HG03469 (cell line): ENCODE data around the gene DNAJB9.
"Not testable (repeated sequence)": the region's sequence is repeated elsewhere in the genome, so short reads cannot be mapped to it uniquely, and the experiment has no call there.

Source experiments
- ATAC-seq: cut with Tn5 transposase; IDR thresholded peaks from one replicate; pipeline ENCODE4 v1.9.1; 2021; ENCODE audit warnings: mild to moderate bottlenecking, moderate library complexity, moderate number of reproducible peaks; ENCODE audit not compliant: unreplicated experiment

The DNAJB9 gene

DNA sequence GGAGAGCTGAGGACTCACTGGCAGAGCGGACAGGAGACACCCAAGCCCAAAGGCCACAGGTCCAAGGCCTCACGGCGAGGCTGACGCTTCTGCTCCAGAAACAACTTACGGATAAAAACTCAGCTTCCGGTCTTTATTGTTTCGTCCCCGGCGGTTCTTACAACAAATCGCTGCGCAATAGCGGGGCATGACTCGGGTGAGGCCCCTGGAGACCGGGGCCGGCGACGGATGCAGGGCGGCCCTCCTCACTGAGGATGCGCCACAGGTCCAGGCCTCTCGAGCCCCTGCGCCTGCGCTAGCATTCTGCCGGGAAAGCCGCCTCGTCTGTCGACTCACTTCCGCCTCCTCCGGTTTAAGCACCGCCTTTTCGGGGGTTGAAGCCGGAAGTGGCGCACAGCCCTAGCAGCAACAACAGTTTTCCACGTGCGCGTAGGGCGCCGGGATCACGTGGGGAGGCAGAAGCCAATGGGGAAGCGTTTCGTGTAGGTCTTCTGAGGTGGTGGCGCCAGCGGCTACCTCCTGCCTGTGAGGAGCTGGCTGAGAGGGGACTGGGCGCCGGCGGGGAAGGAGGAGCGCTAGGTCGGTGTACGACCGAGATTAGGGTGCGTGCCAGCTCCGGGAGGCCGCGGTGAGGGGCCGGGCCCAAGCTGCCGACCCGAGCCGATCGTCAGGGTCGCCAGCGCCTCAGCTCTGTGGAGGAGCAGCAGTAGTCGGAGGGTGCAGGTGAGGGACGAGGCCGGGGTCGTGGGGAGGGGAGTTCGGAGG lies at the start of gene DNAJB9, which contains the start of gene THAP5:
TSS of gene DNAJB9 (plus strand) at position 494 of the 765 bp plus-strand sequence. CDS start 1,853 bp downstream, outside the sequence.
TSS of gene THAP5 (minus strand) at position 326 of the 765 bp plus-strand sequence. CDS start at position 189, 137 bp downstream.
- peak; percentile 93 for ATAC-seq

GRCh38 chr7:108522780-108523179 lies 46.9 kb upstream of the DNAJB9 start:
- ATAC-seq: no peak

- ATAC-seq: peak; percentile 28
Measured at GRCh38 chr7:108525327-108525984, 44.2 kb upstream of the DNAJB9 start.

DNA sequence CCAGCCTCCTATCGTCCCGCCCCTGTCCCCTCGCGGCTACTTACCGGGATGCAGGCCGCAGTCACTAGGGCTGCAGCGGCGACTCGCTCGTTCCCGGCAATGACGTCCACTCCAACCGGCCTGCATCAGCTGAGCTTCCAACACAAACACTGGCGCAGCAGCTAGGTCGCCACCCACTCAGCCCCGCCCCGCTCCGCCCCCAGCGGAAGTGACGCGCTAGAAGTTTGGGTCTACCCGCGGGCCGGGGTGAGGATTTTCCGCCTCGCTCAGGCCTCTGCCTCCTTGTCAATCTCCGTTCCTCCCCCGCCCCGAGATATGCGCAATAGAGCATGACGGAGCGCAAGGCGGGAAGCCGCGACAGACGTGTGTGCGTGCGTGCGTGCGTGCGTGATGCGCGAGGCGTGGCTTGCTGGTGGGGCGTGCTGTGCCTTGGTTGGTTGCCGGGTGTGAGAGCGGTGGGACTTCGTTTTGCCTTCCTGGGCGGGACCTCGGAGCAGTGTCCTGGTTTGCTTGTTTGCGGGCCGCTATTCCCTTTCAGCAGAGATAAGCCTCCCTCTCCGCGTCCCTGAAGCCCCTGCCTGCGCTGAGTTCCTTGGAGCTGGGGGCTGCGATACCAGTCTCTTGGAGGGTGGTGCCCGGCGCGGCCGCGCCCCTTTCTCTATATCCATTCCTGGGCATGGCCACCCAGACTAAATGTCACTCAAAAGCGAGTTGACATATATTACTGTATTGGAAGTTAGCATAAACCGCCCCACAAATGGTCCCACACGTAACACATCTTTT lies 43.5 kb upstream of the DNAJB9 start, which contains the start of gene PNPLA8:
TSS of gene PNPLA8 (minus strand) at position 151 of the 783 bp plus-strand sequence. CDS start 10,644 bp downstream, outside the sequence.
- peak; percentile 84 for ATAC-seq

DNA sequence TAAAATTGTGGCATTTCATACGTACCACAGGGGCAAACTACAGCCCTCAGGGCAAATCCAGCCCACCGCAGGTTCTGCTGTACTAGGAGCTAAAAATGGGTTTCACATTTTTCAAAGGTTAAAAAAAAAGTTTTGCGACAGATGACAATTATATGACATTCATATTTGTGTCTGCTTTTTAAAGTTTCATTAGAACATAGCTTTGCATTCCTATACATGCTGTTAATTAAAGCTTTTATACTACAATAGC lies 43.0 kb upstream of the DNAJB9 start:
- ATAC-seq: no peak

DNA sequence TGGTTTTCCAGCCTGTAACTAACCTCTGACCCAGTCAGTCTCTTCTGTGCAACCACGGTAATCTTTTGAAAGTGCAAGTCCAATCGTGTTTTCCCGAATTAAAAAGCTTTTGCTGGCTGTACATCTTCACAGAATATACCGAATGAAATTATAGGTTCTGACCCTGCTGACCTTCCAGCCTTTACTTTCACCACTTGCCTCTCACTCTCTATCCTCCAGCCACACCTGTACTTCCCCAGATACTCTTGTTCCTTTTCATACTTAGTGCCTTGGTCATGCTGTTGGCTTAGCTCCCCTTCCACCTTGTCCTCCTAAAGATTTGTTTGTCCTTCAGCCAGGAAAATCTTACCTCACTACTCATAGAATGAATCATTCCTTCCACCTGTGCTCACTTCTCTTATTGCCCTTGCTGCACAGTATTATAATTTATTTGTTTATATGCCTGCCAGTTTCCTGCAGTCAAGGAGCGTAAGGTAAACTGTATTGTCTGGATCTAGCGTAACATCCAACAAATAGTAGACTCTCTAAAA lies 41.4 kb upstream of the DNAJB9 start:
- no peak for ATAC-seq

- no peak for ATAC-seq
Measured at GRCh38 chr7:108529341-108529740, 40.3 kb upstream of the DNAJB9 start.

DNA sequence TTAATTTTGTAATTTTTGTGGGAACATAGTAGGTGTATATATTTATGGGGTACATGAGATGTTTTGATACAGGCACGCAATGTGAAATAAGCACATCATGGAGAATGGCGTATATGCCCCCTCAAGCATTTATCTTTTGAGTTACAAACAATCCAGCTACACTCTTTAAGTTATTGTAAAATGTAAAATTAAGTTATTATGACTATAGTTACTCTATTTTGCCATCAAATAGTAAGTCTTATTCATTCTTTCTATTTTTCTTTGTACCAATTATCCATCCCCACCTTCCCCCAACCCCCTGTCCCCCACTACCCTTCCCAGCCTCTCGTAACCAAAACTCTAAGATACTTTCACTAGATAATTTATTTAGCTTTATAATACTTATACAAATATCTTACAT lies 36.0 kb upstream of the DNAJB9 start:
- no peak for ATAC-seq

- no peak for ATAC-seq
Measured at GRCh38 chr7:108535257-108535656, 34.4 kb upstream of the DNAJB9 start.

DNA sequence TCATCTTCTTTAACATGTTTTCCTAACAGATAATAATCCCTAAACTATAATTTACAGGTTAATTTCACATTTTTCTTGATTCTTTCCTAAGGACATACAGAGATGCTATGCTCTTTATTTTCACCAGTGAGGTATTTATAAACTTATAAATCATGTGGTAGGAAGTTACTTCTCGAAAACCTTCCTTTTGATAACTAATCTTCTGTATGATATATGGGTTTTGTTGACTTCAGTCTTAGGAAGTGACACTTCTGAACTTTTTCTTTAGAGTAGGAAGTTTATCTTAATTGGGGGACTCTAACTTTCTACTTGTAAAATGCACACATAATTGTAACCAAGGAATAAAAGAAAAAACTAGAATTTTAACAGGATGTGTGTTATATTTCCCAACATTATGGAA lies 33.9 kb upstream of the DNAJB9 start:
- ATAC-seq: no peak

- ATAC-seq: no peak
Measured at GRCh38 chr7:108537229-108537628, 32.4 kb upstream of the DNAJB9 start.

DNA sequence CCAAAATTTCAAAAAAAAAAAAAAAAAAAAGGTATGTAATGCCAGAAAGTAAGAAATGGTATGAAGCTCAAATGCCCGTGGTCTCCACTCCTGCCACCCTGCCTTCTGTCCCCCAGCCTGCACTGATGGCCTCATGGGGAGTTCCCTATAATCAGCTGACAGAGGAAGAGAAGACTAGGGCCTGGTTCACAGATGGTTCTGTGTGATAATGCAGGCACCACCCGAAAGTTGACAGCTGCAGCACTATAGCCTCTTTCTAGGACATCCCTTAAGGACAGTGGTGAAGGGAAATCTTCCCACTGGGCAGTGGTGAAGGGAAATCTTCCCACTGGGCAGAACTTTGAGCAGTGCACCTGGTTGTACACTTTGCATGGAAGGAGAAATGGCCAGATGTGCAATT lies 31.4 kb upstream of the DNAJB9 start:
- not testable (repeated sequence) for ATAC-seq

- not testable (repeated sequence) for ATAC-seq
Measured at GRCh38 chr7:108538685-108539084, 31.0 kb upstream of the DNAJB9 start.

DNA sequence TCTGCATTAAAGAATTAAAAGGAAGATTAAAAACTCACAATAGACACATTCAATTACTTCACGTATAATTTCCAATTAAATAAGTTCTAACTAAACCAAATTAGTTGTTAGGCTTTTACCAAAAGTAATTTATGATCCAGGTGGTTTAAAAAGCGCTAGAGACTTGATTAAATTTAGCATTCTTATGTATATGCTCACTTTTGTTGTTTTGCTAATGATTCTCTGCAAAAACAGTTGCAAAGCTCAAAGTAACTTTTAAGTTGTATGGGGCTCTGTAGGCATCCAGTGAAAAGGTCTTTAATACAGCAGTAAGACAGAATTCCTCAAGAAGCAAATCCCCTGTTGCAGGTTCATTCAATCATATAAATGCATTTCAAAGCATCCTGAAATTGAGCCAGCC lies 28.2 kb upstream of the DNAJB9 start:
- ATAC-seq: no peak

GRCh38 chr7:108548141-108548896 lies 21.4 kb upstream of the DNAJB9 start:
- ATAC-seq: not testable (repeated sequence)

DNA sequence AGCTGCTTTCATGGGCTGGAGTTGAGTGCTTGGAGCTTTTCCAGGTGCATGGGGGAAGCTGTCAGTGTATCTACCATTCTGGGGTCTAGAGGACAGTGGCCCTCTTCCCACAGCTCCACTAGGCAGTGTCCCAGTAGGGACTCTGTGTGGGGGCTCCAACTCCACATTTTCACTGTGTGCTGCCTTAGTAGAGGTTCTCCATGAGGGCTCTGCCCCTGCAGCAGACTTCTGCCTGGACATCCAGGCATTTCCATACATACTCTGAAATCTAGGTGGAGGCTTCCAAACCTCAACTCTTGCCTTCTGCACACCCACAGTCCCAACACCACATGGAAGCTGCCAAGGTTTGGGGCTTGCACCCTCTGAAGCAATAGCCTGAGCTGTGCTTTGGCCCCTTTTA lies 13.0 kb upstream of the DNAJB9 start:
- not testable (repeated sequence) for ATAC-seq

GRCh38 chr7:108557191-108557590 lies 12.5 kb upstream of the DNAJB9 start:
- ATAC-seq: no peak

DNA sequence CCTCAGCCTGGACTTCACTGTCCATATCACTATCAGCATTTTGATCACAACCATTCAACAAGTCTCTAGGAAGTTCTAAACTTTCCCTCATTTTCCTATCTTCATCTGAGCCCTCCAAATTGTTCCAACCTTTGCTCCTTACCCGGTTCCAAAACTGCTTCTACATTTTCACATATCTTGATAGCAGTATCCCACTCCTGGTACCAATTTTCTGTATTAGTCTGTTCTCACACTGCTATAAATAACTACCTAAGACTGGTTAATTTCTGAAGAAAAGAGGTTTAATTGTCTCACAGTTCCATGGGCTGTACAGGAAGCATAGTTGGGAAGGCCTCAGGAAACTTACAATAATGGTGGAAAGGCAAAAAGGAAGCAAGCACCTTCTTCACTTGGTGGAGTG lies 12.1 kb upstream of the DNAJB9 start:
- ATAC-seq: no peak

DNA sequence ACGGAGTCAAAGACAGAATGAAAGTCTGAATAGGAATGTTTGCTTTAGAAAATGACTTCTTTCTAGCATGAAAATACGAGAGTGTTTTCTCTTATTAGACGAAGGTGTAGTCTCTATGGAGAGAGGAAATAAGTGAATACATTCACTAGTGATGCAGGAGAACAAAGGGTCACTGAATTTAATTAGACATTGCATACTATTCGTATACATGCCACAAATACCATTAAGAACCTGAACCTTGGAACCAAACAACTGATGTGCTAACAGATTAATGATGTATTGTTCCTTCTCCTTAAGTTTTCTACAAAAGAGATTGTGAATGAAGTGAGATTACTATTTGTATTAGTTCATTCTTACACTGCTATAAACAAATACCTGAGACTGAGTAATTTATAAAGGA lies 10.4 kb upstream of the DNAJB9 start:
- no peak for ATAC-seq

DNA sequence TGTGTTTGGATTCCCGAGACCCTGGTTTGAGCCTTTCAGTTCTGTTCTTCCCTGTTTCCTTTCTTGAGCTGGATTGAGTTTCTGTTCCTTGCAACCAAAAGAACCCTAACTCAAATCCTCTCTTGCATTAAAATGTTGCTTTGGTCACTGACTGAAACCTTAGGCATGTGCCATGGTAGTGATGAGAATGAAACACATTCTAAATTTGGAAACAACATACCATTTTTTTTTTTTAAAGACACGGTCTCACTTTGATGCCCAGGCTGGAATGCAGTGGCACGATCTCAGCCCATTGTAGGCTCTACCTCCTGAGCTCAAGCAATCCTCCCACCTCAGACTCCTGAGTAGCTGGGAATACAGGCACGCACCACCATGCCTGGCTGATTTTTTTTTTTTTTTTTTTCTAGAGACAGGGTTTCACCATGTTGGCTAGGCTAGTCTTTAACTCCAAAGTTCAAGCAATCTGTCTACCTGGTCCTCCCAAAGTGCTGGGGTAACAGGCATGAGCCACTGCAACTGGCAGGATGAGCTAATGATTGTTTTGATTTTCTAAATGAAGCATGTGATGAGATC lies 8.5 kb upstream of the DNAJB9 start:
- ATAC-seq: no peak
